ENCODE results near the gene NINJ2. TPM values are rescaled to one million over a fixed set of nuclear protein-coding genes. Genes with fewer than 3 reads are reported as not detected.

The NINJ2 gene
- total RNA-seq, 1 experiment from 2014 or later: 0.24 TPM

DNA sequence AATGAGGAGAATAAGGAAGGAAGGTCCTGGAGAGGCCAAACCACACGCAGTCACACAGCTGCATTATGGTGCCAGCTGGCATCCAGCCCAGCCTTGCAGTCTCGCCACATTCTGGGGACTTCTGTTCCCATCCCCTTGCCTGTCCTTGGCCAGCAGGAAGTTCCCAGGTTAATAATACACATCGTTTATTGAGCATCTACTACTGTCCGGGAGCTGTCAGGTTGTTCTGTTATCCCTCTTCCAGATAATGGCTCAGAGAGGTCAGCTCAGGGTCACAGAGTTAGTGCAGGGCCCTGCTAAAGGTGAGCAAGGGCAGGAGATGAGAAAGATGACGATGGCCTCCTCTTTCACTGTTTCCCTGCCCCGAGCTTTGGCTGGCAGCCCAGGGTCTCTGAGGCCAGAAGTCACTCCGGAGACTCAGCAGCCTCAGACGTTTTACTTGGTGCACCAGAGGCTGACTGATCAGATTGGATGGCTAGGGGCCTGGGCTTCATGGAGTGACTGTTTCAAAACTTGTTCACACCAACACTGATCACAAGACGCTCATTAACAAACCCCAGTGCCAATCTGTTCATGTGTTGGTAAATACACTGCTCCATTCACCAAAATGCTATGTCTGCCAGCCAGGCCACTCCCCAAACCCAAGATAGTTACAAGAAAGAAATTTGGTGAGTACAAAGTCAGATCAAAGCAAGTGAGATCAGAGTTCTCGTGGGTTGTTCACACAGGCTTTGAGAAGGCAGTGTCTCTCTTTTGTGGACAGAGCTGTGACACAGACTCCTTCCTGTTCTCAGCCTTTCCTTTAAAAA lies 124.3 kb downstream of the NINJ2 start:
- H4K20me1 ChIP-seq (ENCODE audit: control insufficient read depth, insufficient read depth, insufficient read length): no peaks in the 10 kb centered on the region
- no peaks in the 10 kb centered on the region for H3K79me2 ChIP-seq (ENCODE audit: insufficient read depth, low read length)
- no peak overlapping the region for H3K14ac ChIP-seq (ENCODE audit: insufficient read depth, low read length)
- H2BK5ac ChIP-seq (ENCODE audit: insufficient read length, low read length): no peak overlapping the region
- no peaks in the 10 kb centered on the region for H3K27me3 ChIP-seq (ENCODE audit: insufficient read depth, low read length)
- H3K9me3 Mint-ChIP-seq: no peaks in the 10 kb centered on the region
- peaks cover 0 to 5% (median 0%) of the 10 kb centered on the region in 3 experiments; a peak in 2 of 7 replicates for H3K36me3 Mint-ChIP-seq (ENCODE audit: insufficient read depth in 1 of 3, low read depth in 3 of 3)
- H3K56ac ChIP-seq (ENCODE audit: insufficient read length, low read depth, low read length): no peak overlapping the region
- DNase-seq: no peak
- peaks cover 2% of the 10 kb centered on the region; the same call in 1 of the 2 replicates for H3K4me1 ChIP-seq (ENCODE audit: insufficient read depth, low read length)
- H2BK12ac ChIP-seq (ENCODE audit: insufficient read length, low read depth, low read length): no peak overlapping the region
- H2BK120ac ChIP-seq (ENCODE audit: low read depth, low read length, poor library complexity, severe bottlenecking): no peak overlapping the region
- no peaks in the 10 kb centered on the region for H3K23me2 ChIP-seq (ENCODE audit: insufficient read length, low read depth, low read length, poor library complexity, severe bottlenecking)
- H3K9me3 ChIP-seq (ENCODE audit: control insufficient read depth, low read depth, low read length): no peaks in the 10 kb centered on the region
- peaks cover 1% of the 10 kb centered on the region for H3K27me3 Mint-ChIP-seq (ENCODE audit: low read depth)
- no peak overlapping the region for H2BK20ac ChIP-seq (ENCODE audit: low read depth, low read length, poor library complexity, severe bottlenecking)
- no peak overlapping the region for H4K91ac ChIP-seq (ENCODE audit: insufficient read length, low read depth, low read length)
- TF ChIP-seq, protein P1, sequence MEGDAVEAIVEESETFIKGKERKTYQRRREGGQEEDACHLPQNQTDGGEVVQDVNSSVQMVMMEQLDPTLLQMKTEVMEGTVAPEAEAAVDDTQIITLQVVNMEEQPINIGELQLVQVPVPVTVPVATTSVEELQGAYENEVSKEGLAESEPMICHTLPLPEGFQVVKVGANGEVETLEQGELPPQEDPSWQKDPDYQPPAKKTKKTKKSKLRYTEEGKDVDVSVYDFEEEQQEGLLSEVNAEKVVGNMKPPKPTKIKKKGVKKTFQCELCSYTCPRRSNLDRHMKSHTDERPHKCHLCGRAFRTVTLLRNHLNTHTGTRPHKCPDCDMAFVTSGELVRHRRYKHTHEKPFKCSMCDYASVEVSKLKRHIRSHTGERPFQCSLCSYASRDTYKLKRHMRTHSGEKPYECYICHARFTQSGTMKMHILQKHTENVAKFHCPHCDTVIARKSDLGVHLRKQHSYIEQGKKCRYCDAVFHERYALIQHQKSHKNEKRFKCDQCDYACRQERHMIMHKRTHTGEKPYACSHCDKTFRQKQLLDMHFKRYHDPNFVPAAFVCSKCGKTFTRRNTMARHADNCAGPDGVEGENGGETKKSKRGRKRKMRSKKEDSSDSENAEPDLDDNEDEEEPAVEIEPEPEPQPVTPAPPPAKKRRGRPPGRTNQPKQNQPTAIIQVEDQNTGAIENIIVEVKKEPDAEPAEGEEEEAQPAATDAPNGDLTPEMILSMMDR (conservative IDR thresholded peaks at IDR 0.05): no peak
- no peak overlapping the region for H3K18ac ChIP-seq (ENCODE audit: insufficient read length, low read depth, low read length)
- H3K9ac ChIP-seq (ENCODE audit: extremely low read depth, insufficient read length, low read length): no peak overlapping the region
- H3K4me2 ChIP-seq (ENCODE audit: insufficient read depth, insufficient read length, low read length): no peak overlapping the region
- H4K8ac ChIP-seq (replicated peaks; ENCODE audit: insufficient read length, low read depth, low read length): no peak overlapping the region
- no peak overlapping the region for H3T11ph ChIP-seq (ENCODE audit: low read length)
- no CpG with 5 or more reads among the region's 10 CpGs for WGBS (ENCODE audit: extremely low coverage, insufficient read length, low lambda C conversion rate)
- peaks cover 23 to 25% of the 10 kb centered on the region in 2 experiments for H3K4me1 Mint-ChIP-seq
- H2BK15ac ChIP-seq (ENCODE audit: low read depth, low read length): no peak overlapping the region
- H2AK5ac ChIP-seq (ENCODE audit: insufficient read length, low read length): no peak overlapping the region
- H3K4me3 Mint-ChIP-seq: no peak overlapping the region
- no peak overlapping the region for H3K23ac ChIP-seq (ENCODE audit: insufficient read length, low read depth, low read length)
- no peak overlapping the region for H3K27ac Mint-ChIP-seq
- H4K5ac ChIP-seq (ENCODE audit: insufficient read length, low read depth, low read length): no peak overlapping the region
- H2AFZ ChIP-seq (ENCODE audit: low read length): no peak overlapping the region
- H3K79me1 ChIP-seq (ENCODE audit: insufficient read depth, low read depth, low read length, poor library complexity, severe bottlenecking): no peaks in the 10 kb centered on the region
- no peak overlapping the region for H3K27ac ChIP-seq (ENCODE audit: insufficient read length, low read depth, low read length)
- no peak overlapping the region for H3K4ac ChIP-seq (ENCODE audit: low read depth, low read length)

All from H9 (cell line).